Measurements from ENCODE around the gene KRT14. TPM values are rescaled to one million over a fixed set of nuclear protein-coding genes. Genes with fewer than 3 reads are reported as not detected.
"Not testable (repeated sequence)": the region's sequence is repeated elsewhere in the genome, so short reads cannot be mapped to it uniquely, and the experiment has no call there.

KRT14 gene
- total and polyA plus RNA-seq, 2 donors (not counting 3 experiments of a cell fraction or from before 2014, with no cell fraction given): 0.12 to 0.66 TPM

- H3K4me1 ChIP-seq (ENCODE audit: control insufficient read depth, extremely low read depth, insufficient read depth, low read length); H4K20me1 ChIP-seq (replicated peaks; ENCODE audit: control insufficient read depth, extremely low read depth, insufficient read depth, low read length); POLR2A ChIA-PET; DNase-seq (ENCODE audit: low read depth, low spot score); H2AFZ ChIP-seq (ENCODE audit: low read depth, low read length); H3K27me3 ChIP-seq (ENCODE audit: control insufficient read depth in 2 of 2, insufficient read depth in 2 of 2, low read length in 2 of 2); H3K9me1 ChIP-seq (replicated peaks; ENCODE audit: control insufficient read depth, extremely low read depth, insufficient read depth, low read length); BruUV-seq (replicated peaks); H3K4me3 ChIP-seq (replicated peaks in 1 of 3; ENCODE audit: insufficient read depth in 1 of 3, low read depth in 1 of 3, low read length in 3 of 3); dilution Hi-C loops (cut with MboI; ENCODE audit: extremely low pct_ligation_motif_present, low sequenced_read_pairs); H3K79me2 ChIP-seq (ENCODE audit: control insufficient read depth, insufficient read depth, low read length); H3K36me3 ChIP-seq (ENCODE audit: control insufficient read depth in 2 of 2, extremely low read depth in 1 of 2, insufficient read depth in 2 of 2, low read length in 2 of 2); H3K9me3 ChIP-seq (replicated peaks; ENCODE audit: control insufficient read depth, insufficient read depth, low read length); H3K4me2 ChIP-seq (ENCODE audit: insufficient read depth, low read length); intact Hi-C loops (cut with micrococcal nuclease); H3K9ac ChIP-seq (replicated peaks; ENCODE audit: extremely low read depth, insufficient read depth, low read length); FAIRE-seq; H3K27ac ChIP-seq (ENCODE audit: insufficient read depth, low read depth, low read length): not testable (repeated sequence)
- CTCF ChIA-PET: interaction anchor here (1.6 to 1.8 kb wide), 2 partner anchors 26 to 40 kb away, joined by 3 to 7 read pairs; no protein-coding TSS in a partner anchor
Measured at GRCh38 chr17:41622340-41623183, 35.9 kb upstream of the KRT14 start.

- H3K9me1 ChIP-seq (replicated peaks; ENCODE audit: control insufficient read depth, extremely low read depth, insufficient read depth, low read length): no peaks in the 10 kb centered on the region
- TF ChIP-seq GATA2 (IDR thresholded peaks at IDR 0.05; ENCODE audit: insufficient read depth, insufficient read length, low read depth, low read length) (no peak), MAX (IDR thresholded peaks at IDR 0.05; ENCODE audit: insufficient read depth, insufficient read length) (no peak), FOS (IDR thresholded peaks at IDR 0.05; ENCODE audit: borderline replicate concordance, insufficient read depth, low read length) (no peak), POLR2AphosphoS5 (IDR thresholded peaks at IDR 0.05; ENCODE audit: insufficient read depth, low read depth, low read length) (no peak), MYC (IDR thresholded peaks at IDR 0.05; ENCODE audit: low read depth, low read length) (no peak), CTCF (IDR thresholded peaks at IDR 0.05; ENCODE audit: extremely low read depth in 1 of 2, insufficient read depth in 1 of 2, low read depth in 1 of 2, low read length in 2 of 2) (no peak), JUN (IDR thresholded peaks at IDR 0.05; ENCODE audit: borderline replicate concordance, insufficient read depth, insufficient read length, low read depth) (no peak), POLR2A (IDR thresholded peaks at IDR 0.05; ENCODE audit: low read depth, low read length) (no peak), EZH2 (IDR thresholded peaks at IDR 0.05; ENCODE audit: borderline replicate concordance, low read depth, low read length, severe bottlenecking) (no peak)
- no peak overlapping the region for H3K4me3 ChIP-seq (replicated peaks in 1 of 3; ENCODE audit: insufficient read depth in 1 of 3, low read depth in 1 of 3, low read length in 3 of 3)
- no peaks in the 10 kb centered on the region for H3K4me1 ChIP-seq (ENCODE audit: control insufficient read depth, extremely low read depth, insufficient read depth, low read length)
- H4K20me1 ChIP-seq (replicated peaks; ENCODE audit: control insufficient read depth, extremely low read depth, insufficient read depth, low read length): no peaks in the 10 kb centered on the region
- no peak overlapping the region for H3K27ac ChIP-seq (ENCODE audit: insufficient read depth, low read depth, low read length)
- dilution Hi-C loops (cut with MboI; ENCODE audit: extremely low pct_ligation_motif_present, low sequenced_read_pairs): no loop called here
- intact Hi-C loops (cut with micrococcal nuclease): no loop called here
- DNase-seq (ENCODE audit: low read depth, low spot score): no peak
- POLR2A ChIA-PET: no interaction called here
- no peak overlapping the region for H2AFZ ChIP-seq (ENCODE audit: low read depth, low read length)
- H3K4me2 ChIP-seq (ENCODE audit: insufficient read depth, low read length): no peak overlapping the region
- no peaks in the 10 kb centered on the region for H3K36me3 ChIP-seq (ENCODE audit: control insufficient read depth in 2 of 2, extremely low read depth in 1 of 2, insufficient read depth in 2 of 2, low read length in 2 of 2)
- CTCF ChIA-PET: interaction anchor here (1.6 kb wide), 1 partner anchor 41 kb away, joined by 3 read pairs; no protein-coding TSS in a partner anchor
- no peak for FAIRE-seq
- no peaks in the 10 kb centered on the region for H3K9me3 ChIP-seq (replicated peaks; ENCODE audit: control insufficient read depth, insufficient read depth, low read length)
- H3K27me3 ChIP-seq (ENCODE audit: control insufficient read depth in 2 of 2, insufficient read depth in 2 of 2, low read length in 2 of 2): no peaks in the 10 kb centered on the region
- no peak overlapping the region for H3K9ac ChIP-seq (replicated peaks; ENCODE audit: extremely low read depth, insufficient read depth, low read length)
- no peaks in the 10 kb centered on the region for H3K79me2 ChIP-seq (ENCODE audit: control insufficient read depth, insufficient read depth, low read length)
- no TSS peak for BruUV-seq (replicated peaks)
Measured at GRCh38 chr17:41621916-41622315, 35.2 kb upstream of the KRT14 start.

Data from endothelial cell of umbilical vein (primary cell).